ENCODE measurements around the gene MTARC1. TPM values are rescaled to one million over a fixed set of nuclear protein-coding genes. Genes with fewer than 3 reads are reported as not detected.

MTARC1 gene
- total and polyA plus RNA-seq, 10 of the 15 experiments (the other 5 are each of a cell fraction or from before 2014, with no cell fraction given) = 0.23 to 1.5 (median 0.48) TPM

- no peak for TF ChIP-seq ZBTB33 (IDR thresholded peaks at IDR 0.05)
- no peak for TF ChIP-seq ZNF24 (IDR thresholded peaks at IDR 0.05)
- TF ChIP-seq SMAD1 (IDR thresholded peaks at IDR 0.05; ENCODE audit: low read depth, partially characterized antibody) = no peak
- no peak for TF ChIP-seq KDM1A (IDR thresholded peaks at IDR 0.05; ENCODE audit: borderline replicate concordance)
- RAD21 ChIA-PET (ENCODE audit: unreplicated experiment) = interaction anchor here (1.0 kb wide), 1 partner anchor 24 kb away, joined by 3 read pairs; no protein-coding TSS in a partner anchor
- in situ Hi-C loops (cut with MboI) (no loop called here), intact Hi-C loops (cut with micrococcal nuclease; ENCODE audit: unreplicated experiment) (no loop called here)
- WGBS (ENCODE audit: insufficient coverage, insufficient replicate concordance, low lambda C conversion rate, missing lambda C conversion rate) = 98% methylated on average over 3 of the region's 3 CpGs
- H2AFZ ChIP-seq (ENCODE audit: control insufficient read depth, low read depth, low read length) = no peak overlapping the region
- no peaks in the 10 kb centered on the region for H4K20me1 ChIP-seq (ENCODE audit: control insufficient read depth, insufficient read depth)
- H3K4me3 ChIP-seq = no peak overlapping the region
- ATAC-seq (no peak), FAIRE-seq (no peak), DNase-seq (ENCODE audit: low read depth, low spot score) (no peak)
- H3K4me1 ChIP-seq (ENCODE audit: control insufficient read depth, insufficient read depth, low read length) = no peaks in the 10 kb centered on the region
- no peaks in the 10 kb centered on the region for H3K9me3 ChIP-seq (replicated peaks; ENCODE audit: control insufficient read depth, insufficient read depth, low read length)
- no peak overlapping the region for H3K27ac ChIP-seq (ENCODE audit: control insufficient read depth, insufficient read depth)
- no peaks in the 10 kb centered on the region for H3K36me3 ChIP-seq (ENCODE audit: control insufficient read depth in 2 of 2, insufficient read depth in 2 of 2, low read length in 1 of 2)
- no peaks in the 10 kb centered on the region; a peak in 1 of 4 replicates for H3K27me3 ChIP-seq (replicated peaks in 1 of 2; ENCODE audit: control insufficient read depth in 2 of 2, insufficient read depth in 2 of 2, low read length in 1 of 2)
- H3K4me2 ChIP-seq (ENCODE audit: control insufficient read depth, insufficient read depth) = no peak overlapping the region
- CTCF ChIA-PET = interaction anchor here (1.5 to 2.1 kb wide), 2 partner anchors 19 to 24 kb away, joined by 6 to 9 read pairs; no protein-coding TSS in a partner anchor
- POLR2A ChIA-PET = interaction anchor here (1.4 kb wide), 1 partner anchor 13 kb away, joined by 3 read pairs; no protein-coding TSS in a partner anchor
- SMC1A ChIA-PET (ENCODE audit: uncharacterized antibody, unreplicated experiment) = interaction anchor here (1.1 to 2.2 kb wide), 2 partner anchors 11 to 24 kb away, joined by 3 to 8 read pairs; no protein-coding TSS in a partner anchor
- no TSS peak for BruUV-seq (replicated peaks)
- H3K9ac ChIP-seq (ENCODE audit: control insufficient read depth, insufficient read depth, low read length) = no peak overlapping the region
- H3K79me2 ChIP-seq (ENCODE audit: control insufficient read depth, insufficient read depth, low read length) = no peaks in the 10 kb centered on the region
Measured at GRCh38 chr1:220757441-220757840, 29.3 kb upstream of the MTARC1 start.

GRCh38 chr1:220759147-220759546, 27.6 kb upstream of the MTARC1 start:
- no peak for TF ChIP-seq POU2F2 (IDR thresholded peaks at IDR 0.05; ENCODE audit: borderline replicate concordance, low read depth, low read length)
- no peak for TF ChIP-seq IRF5 (IDR thresholded peaks at IDR 0.05; ENCODE audit: borderline replicate concordance)
- no peak for TF ChIP-seq KAT2A (conservative IDR thresholded peaks at IDR 0.05; ENCODE audit: control insufficient read depth, low read depth, low read length)
- TF ChIP-seq E2F4 (IDR thresholded peaks at IDR 0.05; ENCODE audit: low read depth, low read length) = no peak
- TF ChIP-seq RELA (IDR thresholded peaks at IDR 0.05; ENCODE audit: borderline replicate concordance, partially characterized antibody) = no peak
- Histone ChIP-seq H2AFZ (ENCODE audit: control insufficient read depth, low read depth, low read length) (no peak overlapping the region), H3K9me3 (replicated peaks; ENCODE audit: control insufficient read depth, insufficient read depth, low read length) (no peaks in the 10 kb centered on the region), H3K27me3 (replicated peaks in 1 of 2; ENCODE audit: control insufficient read depth in 2 of 2, insufficient read depth in 2 of 2, low read length in 1 of 2) (no peaks in the 10 kb centered on the region; a peak in 1 of 4 replicates), H3K27ac (ENCODE audit: control insufficient read depth, insufficient read depth) (no peak overlapping the region), H3K79me2 (ENCODE audit: control insufficient read depth, insufficient read depth, low read length) (no peaks in the 10 kb centered on the region), H4K20me1 (ENCODE audit: control insufficient read depth, insufficient read depth) (no peaks in the 10 kb centered on the region), H3K36me3 (ENCODE audit: control insufficient read depth in 2 of 2, insufficient read depth in 2 of 2, low read length in 1 of 2) (no peaks in the 10 kb centered on the region), H3K9ac (ENCODE audit: control insufficient read depth, insufficient read depth, low read length) (no peak overlapping the region), H3K4me2 (ENCODE audit: control insufficient read depth, insufficient read depth) (no peak overlapping the region), H3K4me1 (ENCODE audit: control insufficient read depth, insufficient read depth, low read length) (no peaks in the 10 kb centered on the region), H3K4me3 (no peak overlapping the region)
- CTCF ChIA-PET = interaction anchor here (0.8 to 2.1 kb wide), 3 partner anchors 8 to 26 kb away, joined by 3 to 9 read pairs (median 3); no protein-coding TSS in a partner anchor
- in situ Hi-C loops (cut with MboI) = no loop called here
- POLR2A ChIA-PET = interaction anchor here (1.5 kb wide), 1 partner anchor 74 kb away, joined by 3 read pairs; no protein-coding TSS in a partner anchor
- DNase-seq (ENCODE audit: low read depth, low spot score) = no peak
- BruUV-seq (replicated peaks) = no TSS peak
- FAIRE-seq = no peak
- intact Hi-C loops (cut with micrococcal nuclease; ENCODE audit: unreplicated experiment) = no loop called here
- RAD21 ChIA-PET (ENCODE audit: unreplicated experiment) = no interaction called here
- 98% methylated on average over 3 of the region's 3 CpGs for whole genome bisulfite sequencing (ENCODE audit: insufficient coverage, insufficient replicate concordance, low lambda C conversion rate, missing lambda C conversion rate)
- ATAC-seq = no peak
- SMC1A ChIA-PET (ENCODE audit: uncharacterized antibody, unreplicated experiment) = interaction anchor here (0.6 to 1.4 kb wide), 4 partner anchors 9 to 75 kb away, joined by 3 to 4 read pairs (median 4); no protein-coding TSS in a partner anchor

Measured in GM12878 (cell line).